HepG2 (cell line): ENCODE results near the gene RAD9A. TPM values are rescaled to one million over a fixed set of nuclear protein-coding genes. Genes with fewer than 3 reads are reported as not detected.

Experiments used
- AGO2 ChIP-seq: fragments of 200-400 bp; formaldehyde crosslinking; optimal IDR thresholded peaks from 2 replicates; pipeline ENCODE3; 2017; ENCODE audit warnings: mild to moderate bottlenecking, low read depth, low read length, moderate library complexity
- ATAD3A ChIP-seq: sonication (generic); formaldehyde crosslinking; IDR thresholded peaks from 2 replicates; pipeline ENCODE4 v1.4.0; 2020; ENCODE audit warnings: missing genetic modification reagents
- BRCA1 ChIP-seq: sonication (generic); formaldehyde crosslinking; IDR thresholded peaks from 2 replicates; pipeline ENCODE4 v1.4.0; 2020; ENCODE audit warnings: missing genetic modification reagents
- CBFB ChIP-seq: sonication (generic); formaldehyde crosslinking; IDR thresholded peaks from 2 replicates; pipeline ENCODE4 v1.4.0; 2020; ENCODE audit warnings: missing genetic modification reagents
- KDM2A ChIP-seq: sonication (generic); formaldehyde crosslinking; IDR thresholded peaks from 2 replicates; pipeline ENCODE4 v1.4.0; 2020; ENCODE audit warnings: low read depth, missing genetic modification reagents, borderline replicate concordance
- MAFG ChIP-seq: sonication (generic); formaldehyde crosslinking; IDR thresholded peaks from 2 replicates; pipeline ENCODE4 v1.5.1; 2020; ENCODE audit warnings: mild to moderate bottlenecking, missing genetic modification reagents
- MTA3 ChIP-seq: sonication (generic); formaldehyde crosslinking; IDR thresholded peaks from 2 replicates; pipeline ENCODE4 v1.4.0; 2020; ENCODE audit warnings: missing genetic modification reagents
- MTF1 ChIP-seq: sonication (generic); formaldehyde crosslinking; IDR thresholded peaks from 2 replicates; pipeline ENCODE4 v1.5.0; 2020; ENCODE audit warnings: missing genetic modification reagents
- ZNF143 ChIP-seq: sonication (generic); formaldehyde crosslinking; IDR thresholded peaks from 2 replicates; pipeline ENCODE4 v1.4.0; 2020; ENCODE audit warnings: missing genetic modification reagents
- ZNF883 ChIP-seq: sonication (generic); formaldehyde crosslinking; IDR thresholded peaks from 2 replicates; pipeline ENCODE4 v1.5.1; 2020; ENCODE audit warnings: mild to moderate bottlenecking, missing genetic modification reagents; ENCODE audit errors: not compliant biosample characterization
- polyA plus RNA-seq, 8 experiments: library from polyadenylated mRNA; depleted of rRNA in 3 of 8; stranded (reverse) in 7 of 8; unstranded in 1 of 8; fragments of >200 nt; fragmentation: Illumina TruSeq in 4 of 8; extraction: Trizol in 4 of 8; gene quantifications; 2 replicates each; pipeline versions ENCODE4 v1.2.1 to v1.2.3, GENCODE V29; 2011 to 2016; ENCODE audit warnings: low read depth in 4 of 8, missing spikeins in 1 of 8, mixed read lengths in 1 of 8; ENCODE audit not compliant: insufficient read depth in 1 of 8
- total RNA-seq, 5 experiments: library from RNA; depleted of rRNA; stranded (reverse); fragments of >200 nt; fragmentation: Illumina TruSeq; extraction: Trizol; gene quantifications; 2 replicates each; pipeline ENCODE4 v1.2.3, GENCODE V29; 2016; ENCODE audit warnings: low read depth in 1 of 5
- TF ChIP-seq, protein P1 (sequence below): sonication (generic); formaldehyde crosslinking; IDR thresholded peaks from 2 replicates; pipeline ENCODE4 v1.8.1; 2023; ENCODE audit warnings: mild to moderate bottlenecking, moderate library complexity, missing genetic modification reagents
- TF ChIP-seq, protein P2 (sequence below): sonication (generic); formaldehyde crosslinking; IDR thresholded peaks from 2 replicates; pipeline ENCODE4 v1.5.0; 2020; ENCODE audit warnings: missing genetic modification reagents
- TF ChIP-seq, protein P3 (sequence below): sonication (generic); formaldehyde crosslinking; IDR thresholded peaks from 2 replicates; pipeline ENCODE4 v1.4.0; 2020; ENCODE audit warnings: missing genetic modification reagents, borderline replicate concordance
- TF ChIP-seq, protein P4 (sequence below): sonication (generic); formaldehyde crosslinking; IDR thresholded peaks from 2 replicates; pipeline ENCODE4 v1.4.0; 2020; ENCODE audit warnings: missing genetic modification reagents
- TF ChIP-seq, protein P5 (sequence below): IDR thresholded peaks from 2 replicates; pipeline ENCODE4 v1.6.1; 2016; ENCODE audit warnings: missing genetic modification reagents, missing compliant biosample characterization
- TF ChIP-seq, protein P6 (sequence below): sonication (generic); formaldehyde crosslinking; IDR thresholded peaks from 2 replicates; pipeline ENCODE4 v1.4.0; 2020; ENCODE audit warnings: low read depth, mild to moderate bottlenecking, missing genetic modification reagents

Gene RAD9A
- total and polyA plus RNA-seq, 2 of the 13 experiments (the other 11 are each of a cell fraction or from before 2014, with no cell fraction given), result 10.1 to 15.7 TPM

DNA sequence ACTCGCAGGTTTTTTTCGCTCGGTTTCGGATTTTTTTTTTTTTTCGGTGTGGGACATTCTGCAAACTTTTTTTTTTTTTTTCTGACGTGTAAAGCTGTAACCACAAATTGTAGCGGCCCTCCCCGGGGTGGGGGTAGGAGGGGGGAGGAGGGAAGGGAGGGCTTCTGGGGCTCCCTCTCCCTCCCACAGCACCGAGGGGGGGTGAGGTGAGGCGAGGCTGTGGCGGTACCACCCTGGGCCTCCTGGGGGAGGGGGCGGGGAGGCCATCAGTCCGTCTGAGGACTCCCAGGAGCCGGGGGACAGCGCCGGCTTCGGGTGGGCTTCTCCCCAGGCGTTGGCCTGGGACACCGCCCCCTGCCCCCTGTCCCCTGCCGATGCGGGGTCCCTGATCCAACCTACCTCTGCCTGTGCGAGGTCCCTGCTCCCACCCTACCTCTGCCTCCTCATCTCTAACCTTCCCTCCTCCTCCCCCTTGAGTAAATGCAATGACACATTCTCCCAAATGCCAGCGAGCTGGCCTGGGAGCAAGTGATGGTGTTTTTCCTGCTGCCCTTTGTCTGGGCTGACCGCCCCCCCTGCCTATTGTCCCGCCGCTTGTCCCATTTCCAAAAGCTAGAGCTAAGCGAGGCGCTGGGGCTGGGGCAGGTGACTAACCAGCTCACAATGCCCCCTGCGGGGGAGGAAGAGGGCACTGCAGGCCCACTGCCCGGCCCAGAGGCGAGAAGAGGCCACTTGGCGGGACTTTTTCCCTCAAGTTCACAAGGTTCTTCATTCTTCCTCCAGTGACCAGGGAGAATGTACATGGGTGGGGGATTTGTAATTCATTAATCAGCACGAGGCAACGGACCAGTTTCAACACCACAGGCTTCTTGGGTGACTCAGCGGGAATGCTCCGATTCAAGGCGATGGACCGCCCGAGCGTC, 17.9 kb upstream of the RAD9A start (continued):
- TF ChIP-seq ZNF143 (CRISPR knock-in tag) (no peak), ATAD3A (CRISPR knock-in tag) (no peak), MTA3 (CRISPR knock-in tag) (no peak), MTF1 (CRISPR knock-in tag) (no peak), BRCA1 (CRISPR knock-in tag) (no peak), ZNF883 (CRISPR knock-in tag) (no peak), MAFG (CRISPR knock-in tag) (0 out of 2 replicates have a peak, but pooled peaks have one; percentile 58), AGO2 (no peak), CBFB (CRISPR knock-in tag) (no peak), KDM2A (CRISPR knock-in tag) (peak; percentile 45; the same call in 1 of the 2 replicates)
- TF ChIP-seq, protein P1, sequence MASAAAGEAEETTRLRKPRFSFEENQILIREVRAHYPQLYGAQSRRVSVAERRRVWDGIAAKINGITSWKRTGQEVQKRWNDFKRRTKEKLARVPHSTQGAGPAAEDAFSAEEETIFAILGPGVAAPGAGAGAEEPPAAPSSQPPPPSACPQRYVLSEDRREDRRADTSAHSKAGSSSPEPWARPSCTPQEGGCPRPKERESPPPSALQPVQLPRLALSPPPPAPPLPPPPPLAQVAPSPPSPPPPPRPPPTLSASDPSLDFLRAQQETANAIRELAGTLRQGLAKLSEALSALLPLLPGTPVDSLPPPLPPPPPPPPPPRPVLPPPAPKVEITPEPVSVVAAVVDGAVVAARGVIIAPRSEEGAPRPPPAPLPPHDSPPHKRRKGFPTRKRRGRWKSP (CRISPR knock-in tag), result no peak
- TF ChIP-seq, protein P2, sequence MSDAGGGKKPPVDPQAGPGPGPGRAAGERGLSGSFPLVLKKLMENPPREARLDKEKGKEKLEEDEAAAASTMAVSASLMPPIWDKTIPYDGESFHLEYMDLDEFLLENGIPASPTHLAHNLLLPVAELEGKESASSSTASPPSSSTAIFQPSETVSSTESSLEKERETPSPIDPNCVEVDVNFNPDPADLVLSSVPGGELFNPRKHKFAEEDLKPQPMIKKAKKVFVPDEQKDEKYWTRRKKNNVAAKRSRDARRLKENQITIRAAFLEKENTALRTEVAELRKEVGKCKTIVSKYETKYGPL, result no peak
- TF ChIP-seq, protein P3, sequence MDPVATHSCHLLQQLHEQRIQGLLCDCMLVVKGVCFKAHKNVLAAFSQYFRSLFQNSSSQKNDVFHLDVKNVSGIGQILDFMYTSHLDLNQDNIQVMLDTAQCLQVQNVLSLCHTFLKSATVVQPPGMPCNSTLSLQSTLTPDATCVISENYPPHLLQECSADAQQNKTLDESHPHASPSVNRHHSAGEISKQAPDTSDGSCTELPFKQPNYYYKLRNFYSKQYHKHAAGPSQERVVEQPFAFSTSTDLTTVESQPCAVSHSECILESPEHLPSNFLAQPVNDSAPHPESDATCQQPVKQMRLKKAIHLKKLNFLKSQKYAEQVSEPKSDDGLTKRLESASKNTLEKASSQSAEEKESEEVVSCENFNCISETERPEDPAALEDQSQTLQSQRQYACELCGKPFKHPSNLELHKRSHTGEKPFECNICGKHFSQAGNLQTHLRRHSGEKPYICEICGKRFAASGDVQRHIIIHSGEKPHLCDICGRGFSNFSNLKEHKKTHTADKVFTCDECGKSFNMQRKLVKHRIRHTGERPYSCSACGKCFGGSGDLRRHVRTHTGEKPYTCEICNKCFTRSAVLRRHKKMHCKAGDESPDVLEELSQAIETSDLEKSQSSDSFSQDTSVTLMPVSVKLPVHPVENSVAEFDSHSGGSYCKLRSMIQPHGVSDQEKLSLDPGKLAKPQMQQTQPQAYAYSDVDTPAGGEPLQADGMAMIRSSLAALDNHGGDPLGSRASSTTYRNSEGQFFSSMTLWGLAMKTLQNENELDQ (CRISPR knock-in tag), result no peak
- TF ChIP-seq, protein P4, sequence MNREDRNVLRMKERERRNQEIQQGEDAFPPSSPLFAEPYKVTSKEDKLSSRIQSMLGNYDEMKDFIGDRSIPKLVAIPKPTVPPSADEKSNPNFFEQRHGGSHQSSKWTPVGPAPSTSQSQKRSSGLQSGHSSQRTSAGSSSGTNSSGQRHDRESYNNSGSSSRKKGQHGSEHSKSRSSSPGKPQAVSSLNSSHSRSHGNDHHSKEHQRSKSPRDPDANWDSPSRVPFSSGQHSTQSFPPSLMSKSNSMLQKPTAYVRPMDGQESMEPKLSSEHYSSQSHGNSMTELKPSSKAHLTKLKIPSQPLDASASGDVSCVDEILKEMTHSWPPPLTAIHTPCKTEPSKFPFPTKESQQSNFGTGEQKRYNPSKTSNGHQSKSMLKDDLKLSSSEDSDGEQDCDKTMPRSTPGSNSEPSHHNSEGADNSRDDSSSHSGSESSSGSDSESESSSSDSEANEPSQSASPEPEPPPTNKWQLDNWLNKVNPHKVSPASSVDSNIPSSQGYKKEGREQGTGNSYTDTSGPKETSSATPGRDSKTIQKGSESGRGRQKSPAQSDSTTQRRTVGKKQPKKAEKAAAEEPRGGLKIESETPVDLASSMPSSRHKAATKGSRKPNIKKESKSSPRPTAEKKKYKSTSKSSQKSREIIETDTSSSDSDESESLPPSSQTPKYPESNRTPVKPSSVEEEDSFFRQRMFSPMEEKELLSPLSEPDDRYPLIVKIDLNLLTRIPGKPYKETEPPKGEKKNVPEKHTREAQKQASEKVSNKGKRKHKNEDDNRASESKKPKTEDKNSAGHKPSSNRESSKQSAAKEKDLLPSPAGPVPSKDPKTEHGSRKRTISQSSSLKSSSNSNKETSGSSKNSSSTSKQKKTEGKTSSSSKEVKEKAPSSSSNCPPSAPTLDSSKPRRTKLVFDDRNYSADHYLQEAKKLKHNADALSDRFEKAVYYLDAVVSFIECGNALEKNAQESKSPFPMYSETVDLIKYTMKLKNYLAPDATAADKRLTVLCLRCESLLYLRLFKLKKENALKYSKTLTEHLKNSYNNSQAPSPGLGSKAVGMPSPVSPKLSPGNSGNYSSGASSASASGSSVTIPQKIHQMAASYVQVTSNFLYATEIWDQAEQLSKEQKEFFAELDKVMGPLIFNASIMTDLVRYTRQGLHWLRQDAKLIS (CRISPR knock-in tag), result no peak
- TF ChIP-seq, protein P5, sequence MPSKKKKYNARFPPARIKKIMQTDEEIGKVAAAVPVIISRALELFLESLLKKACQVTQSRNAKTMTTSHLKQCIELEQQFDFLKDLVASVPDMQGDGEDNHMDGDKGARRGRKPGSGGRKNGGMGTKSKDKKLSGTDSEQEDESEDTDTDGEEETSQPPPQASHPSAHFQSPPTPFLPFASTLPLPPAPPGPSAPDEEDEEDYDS (CRISPR knock-in tag), result no peak
- TF ChIP-seq, protein P6, sequence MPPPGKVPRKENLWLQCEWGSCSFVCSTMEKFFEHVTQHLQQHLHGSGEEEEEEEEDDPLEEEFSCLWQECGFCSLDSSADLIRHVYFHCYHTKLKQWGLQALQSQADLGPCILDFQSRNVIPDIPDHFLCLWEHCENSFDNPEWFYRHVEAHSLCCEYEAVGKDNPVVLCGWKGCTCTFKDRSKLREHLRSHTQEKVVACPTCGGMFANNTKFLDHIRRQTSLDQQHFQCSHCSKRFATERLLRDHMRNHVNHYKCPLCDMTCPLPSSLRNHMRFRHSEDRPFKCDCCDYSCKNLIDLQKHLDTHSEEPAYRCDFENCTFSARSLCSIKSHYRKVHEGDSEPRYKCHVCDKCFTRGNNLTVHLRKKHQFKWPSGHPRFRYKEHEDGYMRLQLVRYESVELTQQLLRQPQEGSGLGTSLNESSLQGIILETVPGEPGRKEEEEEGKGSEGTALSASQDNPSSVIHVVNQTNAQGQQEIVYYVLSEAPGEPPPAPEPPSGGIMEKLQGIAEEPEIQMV (CRISPR knock-in tag), result no peak
